ENCODE data around the gene ESPN. TPM values are rescaled to one million over a fixed set of nuclear protein-coding genes. Genes with fewer than 3 reads are reported as not detected.

Gene ESPN
- total and polyA plus RNA-seq, 10 donors = 0.26 to 6.0 (median 0.54) TPM; not detected in 1

DNA sequence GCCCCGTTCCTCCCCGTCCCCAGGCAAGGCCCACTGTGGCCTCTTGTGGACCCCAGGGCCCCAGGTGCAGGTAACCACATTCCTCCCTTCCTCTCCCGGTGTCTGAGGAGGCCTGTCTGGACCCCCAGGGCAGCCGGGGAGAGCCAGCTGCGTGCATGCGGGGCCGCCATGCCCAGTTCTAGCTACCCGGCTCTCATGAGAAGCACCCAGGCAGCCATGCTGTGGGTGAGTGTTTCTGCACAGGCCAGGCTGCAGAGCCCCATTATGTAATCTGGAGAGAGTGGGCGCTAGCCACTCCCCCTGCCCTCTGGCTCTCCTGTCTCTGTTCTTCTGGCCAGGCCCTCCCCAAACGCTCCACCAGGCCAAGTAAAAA lies 85.3 kb downstream of the ESPN start:
- WGBS, 5 donors = 62 to 92% (median 72%) methylated on average over 4 to 10 of the region's 10 CpGs
- Histone ChIP-seq H3K36me3 (no peaks in the 10 kb centered on the region), H3K27me3 (replicated peaks in 1 of 7) (peaks cover 0 to 15% (median 0%) of the 10 kb centered on the region in 7 donors), H3K9me3 (no peaks in the 10 kb centered on the region), H3K27ac (no peak overlapping the region), H3K4me3 (no peak overlapping the region), H3K4me1 (peaks cover 0 to 26% (median 17%) of the 10 kb centered on the region in 6 donors)
- no peak for DNase-seq
- intact Hi-C loops (cut with DNase I; ENCODE audit: low total_unique reads) = no loop called here
- TF ChIP-seq POLR2A (IDR thresholded peaks at IDR 0.05) (no peak), POLR2AphosphoS5 (IDR thresholded peaks at IDR 0.05) (no peak)
- TF ChIP-seq, protein P1, sequence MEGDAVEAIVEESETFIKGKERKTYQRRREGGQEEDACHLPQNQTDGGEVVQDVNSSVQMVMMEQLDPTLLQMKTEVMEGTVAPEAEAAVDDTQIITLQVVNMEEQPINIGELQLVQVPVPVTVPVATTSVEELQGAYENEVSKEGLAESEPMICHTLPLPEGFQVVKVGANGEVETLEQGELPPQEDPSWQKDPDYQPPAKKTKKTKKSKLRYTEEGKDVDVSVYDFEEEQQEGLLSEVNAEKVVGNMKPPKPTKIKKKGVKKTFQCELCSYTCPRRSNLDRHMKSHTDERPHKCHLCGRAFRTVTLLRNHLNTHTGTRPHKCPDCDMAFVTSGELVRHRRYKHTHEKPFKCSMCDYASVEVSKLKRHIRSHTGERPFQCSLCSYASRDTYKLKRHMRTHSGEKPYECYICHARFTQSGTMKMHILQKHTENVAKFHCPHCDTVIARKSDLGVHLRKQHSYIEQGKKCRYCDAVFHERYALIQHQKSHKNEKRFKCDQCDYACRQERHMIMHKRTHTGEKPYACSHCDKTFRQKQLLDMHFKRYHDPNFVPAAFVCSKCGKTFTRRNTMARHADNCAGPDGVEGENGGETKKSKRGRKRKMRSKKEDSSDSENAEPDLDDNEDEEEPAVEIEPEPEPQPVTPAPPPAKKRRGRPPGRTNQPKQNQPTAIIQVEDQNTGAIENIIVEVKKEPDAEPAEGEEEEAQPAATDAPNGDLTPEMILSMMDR (IDR thresholded peaks at IDR 0.05 in 8 of 11, conservative IDR thresholded peaks at IDR 0.05 in 3 of 11) = no peak

DNA sequence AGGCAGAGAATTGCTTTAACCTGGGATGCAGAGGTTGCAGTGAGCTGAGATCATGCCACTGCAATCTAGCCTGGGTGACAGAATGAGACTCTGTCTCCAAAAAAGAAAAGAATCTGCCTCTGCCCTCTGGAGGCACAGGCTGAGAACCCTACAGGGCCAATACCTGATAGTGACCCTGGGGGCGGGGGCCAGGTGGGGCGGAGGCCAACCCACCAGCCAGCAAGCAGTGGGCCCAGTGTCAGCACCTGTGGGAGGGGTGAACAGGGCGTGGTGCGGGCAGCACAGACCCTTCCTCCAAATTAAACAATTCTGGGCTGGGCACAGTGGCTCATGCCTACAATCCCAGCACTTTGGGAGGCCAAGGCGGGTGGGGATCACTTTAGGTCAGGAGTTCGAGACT lies 85.9 kb downstream of the ESPN start:
- 78 to 93% (median 84%) methylated on average over 5 to 6 of the region's 6 CpGs for WGBS, 5 donors
- intact Hi-C loops (cut with DNase I; ENCODE audit: low total_unique reads) = no loop called here
- H3K4me3 ChIP-seq = no peak overlapping the region

More for the DNA sequence above, 85.9 kb downstream of the ESPN start:
- no peak for DNase-seq
- Histone ChIP-seq H3K36me3 (no peaks in the 10 kb centered on the region), H3K27me3 (replicated peaks in 1 of 7) (peaks cover 0 to 15% (median 0%) of the 10 kb centered on the region in 7 donors), H3K4me1 (peaks cover 0 to 26% (median 17%) of the 10 kb centered on the region in 6 donors), H3K9me3 (no peaks in the 10 kb centered on the region), H3K27ac (no peak overlapping the region)
- TF ChIP-seq POLR2AphosphoS5 (IDR thresholded peaks at IDR 0.05) = no peak
- TF ChIP-seq POLR2A (IDR thresholded peaks at IDR 0.05) = no peak
- TF ChIP-seq, protein P1 (IDR thresholded peaks at IDR 0.05 in 8 of 11, conservative IDR thresholded peaks at IDR 0.05 in 3 of 11) = no peak

Small RNA genes within 50 kb of the gene (microRNA-seq; reads per million reads assigned to microRNA genes)
- 0 reads per million in 3 donors for gene MIR4252

Small RNA genes within 50 kb of the gene (small RNA-seq; reads per million reads assigned to genes)
- gene MIR4252 = 0 reads per million in 4 donors

Other genes starting within 250 kb of the ESPN start
- under 1 TPM; 0.09 to 0.44 (median 0.17) TPM for gene CHD5, start 244.5 kb upstream of the ESPN start, total RNA-seq
- under 1 TPM; 0.04 to 0.10 (median 0.08) TPM for gene CHD5, start 244.5 kb upstream of the ESPN start, polyA plus RNA-seq
- 100 to 1,000 TPM; 106 to 424 (median 304) TPM for gene RPL22, start 225.2 kb upstream of the ESPN start, total RNA-seq
- 1,000 to 10,000 TPM in 2 of 3 donors, 100 to 1,000 TPM in 1; 500 to 1,105 (median 1,034) TPM for gene RPL22, start 225.2 kb upstream of the ESPN start, polyA plus RNA-seq
- 10 to 100 TPM in 2 of 7 donors, 1 to 10 TPM in 5; 4.2 to 12.5 (median 6.5) TPM for gene RNF207, start 218.7 kb upstream of the ESPN start, total RNA-seq
- 1 to 10 TPM; 2.8 to 6.2 (median 5.3) TPM for gene RNF207, start 218.7 kb upstream of the ESPN start, polyA plus RNA-seq
- 10 to 100 TPM; 19.8 to 34.6 (median 30.7) TPM for gene ICMT, start 188.8 kb upstream of the ESPN start, total RNA-seq
- 10 to 100 TPM in 1 of 3 donors, 1 to 10 TPM in 2; 5.2 to 13.3 (median 8.3) TPM for gene ICMT, start 188.8 kb upstream of the ESPN start, polyA plus RNA-seq
- not detected for gene HES3, start 180.6 kb upstream of the ESPN start, total RNA-seq
- gene HES3, start 180.6 kb upstream of the ESPN start, polyA plus RNA-seq = not detected
- gene GPR153, start 163.7 kb upstream of the ESPN start, total RNA-seq = 10 to 100 TPM in 6 of 7 donors, 1 to 10 TPM in 1; 7.1 to 26.6 (median 12.9) TPM
- gene GPR153, start 163.7 kb upstream of the ESPN start, polyA plus RNA-seq = 1 to 10 TPM; 2.1 to 5.7 (median 2.5) TPM
- 10 to 100 TPM; 11.3 to 31.5 (median 18.1) TPM for gene ACOT7, start 31.0 kb upstream of the ESPN start, total RNA-seq
- gene ACOT7, start 31.0 kb upstream of the ESPN start, polyA plus RNA-seq = 10 to 100 TPM; 10.6 to 26.7 (median 22.5) TPM
- gene HES2, start 4.9 kb upstream of the ESPN start, total RNA-seq = under 1 TPM in 2 of 7 donors, not detected in 5; 0.22 to 0.26 TPM
- 1 to 10 TPM in 1 of 3 donors, under 1 TPM in 1, not detected in 1; 0.02 to 1.3 TPM for gene HES2, start 4.9 kb upstream of the ESPN start, polyA plus RNA-seq
- gene TNFRSF25, start 41.4 kb downstream of the ESPN start, total RNA-seq = 100 to 1,000 TPM in 1 of 7 donors, 10 to 100 TPM in 6; 39.7 to 103 (median 65.4) TPM
- gene TNFRSF25, start 41.4 kb downstream of the ESPN start, polyA plus RNA-seq = 100 to 1,000 TPM in 2 of 3 donors, 10 to 100 TPM in 1; 30.9 to 147 (median 102) TPM
- 100 to 1,000 TPM in 1 of 7 donors, 10 to 100 TPM in 6; 34.7 to 120 (median 60.1) TPM for gene PLEKHG5, start 66.9 kb downstream of the ESPN start, total RNA-seq
- gene PLEKHG5, start 66.9 kb downstream of the ESPN start, polyA plus RNA-seq = 10 to 100 TPM in 2 of 3 donors, 1 to 10 TPM in 1; 6.4 to 66.9 (median 29.7) TPM
- gene NOL9, start 129.7 kb downstream of the ESPN start, total RNA-seq = 10 to 100 TPM; 30.5 to 55.2 (median 51.5) TPM
- 10 to 100 TPM in 1 of 3 donors, 1 to 10 TPM in 2; 4.2 to 10.0 (median 5.8) TPM for gene NOL9, start 129.7 kb downstream of the ESPN start, polyA plus RNA-seq
- gene TAS1R1, start 130.5 kb downstream of the ESPN start, total RNA-seq = under 1 TPM; 0.13 to 0.88 (median 0.56) TPM
- under 1 TPM; 0.09 to 0.51 (median 0.33) TPM for gene TAS1R1, start 130.5 kb downstream of the ESPN start, polyA plus RNA-seq
- 10 to 100 TPM; 23.5 to 61.0 (median 48.0) TPM for gene ZBTB48, start 155.2 kb downstream of the ESPN start, total RNA-seq
- 100 to 1,000 TPM in 1 of 3 donors, 10 to 100 TPM in 2; 53.1 to 131 (median 89.3) TPM for gene ZBTB48, start 155.2 kb downstream of the ESPN start, polyA plus RNA-seq
- 10 to 100 TPM; 18.5 to 41.5 (median 29.4) TPM for gene KLHL21, start 178.1 kb downstream of the ESPN start, total RNA-seq
- gene KLHL21, start 178.1 kb downstream of the ESPN start, polyA plus RNA-seq = 10 to 100 TPM in 1 of 3 donors, 1 to 10 TPM in 2; 5.0 to 12.0 (median 6.2) TPM
- 10 to 100 TPM in 4 of 7 donors, 1 to 10 TPM in 3; 6.6 to 14.0 (median 10.5) TPM for gene PHF13, start 189.0 kb downstream of the ESPN start, total RNA-seq
- 1 to 10 TPM; 3.4 to 6.0 (median 4.4) TPM for gene PHF13, start 189.0 kb downstream of the ESPN start, polyA plus RNA-seq
- gene THAP3, start 200.1 kb downstream of the ESPN start, total RNA-seq = 10 to 100 TPM; 13.0 to 27.1 (median 15.5) TPM
- gene THAP3, start 200.1 kb downstream of the ESPN start, polyA plus RNA-seq = 10 to 100 TPM; 21.5 to 29.1 (median 24.0) TPM

Data from spleen (tissue), 11 donors.